Endothelial cell of umbilical vein (primary cell): ENCODE measurements around the gene RAB40C. TPM values are rescaled to one million over a fixed set of nuclear protein-coding genes. Genes with fewer than 3 reads are reported as not detected.

Experiments used
- BruUV-seq: library from RNA; stranded (reverse); fragments of 400-500 nt; replicated peaks from 2 replicates; lab custom pipeline; 2021; lab: Mats Ljungman, UMichigan
- CTCF ChIA-PET: fragments of 300-600, 350-600 bp; sonication (Branson Sonifier 250); formaldehyde crosslinking; loops from one replicate; lab custom pipeline; 2021; ENCODE audit warnings: antibody characterized with exemption, inconsistent platforms; lab: Charles Lee
- POLR2A ChIA-PET: fragments of 300-600, 350-600 bp; sonication (Branson Sonifier 250); formaldehyde crosslinking; loops from one replicate; lab custom pipeline; 2021; ENCODE audit warnings: antibody characterized with exemption, inconsistent platforms; lab: Charles Lee
- DNase-seq: peaks from one replicate; pipeline ENCODE4 v3.0.0-alpha.2; 2011; ENCODE audit warnings: low read depth, low spot score
- FAIRE-seq: peaks from 2 replicates; lab custom pipeline; 2011; peaks lifted over from hg19 to GRCh38; lab: Jason Lieb, UNC
- H2AFZ ChIP-seq: 2 replicates; pipeline ENCODE4 v1.6.0; 2012; ENCODE audit warnings: low read depth, low read length, control low read depth, inconsistent platforms
- H3K27ac ChIP-seq: 2 replicates; pipeline ENCODE4 v1.5.1; 2011; ENCODE audit warnings: low read depth, mild to moderate bottlenecking, control low read depth, low read length, moderate library complexity; ENCODE audit not compliant: insufficient read depth
- H3K27me3 ChIP-seq, 2 experiments: 2 replicates each; pipeline versions ENCODE4 v1.6.0 to v1.6.1; 2011; ENCODE audit warnings: low read length in 2 of 2, mixed read lengths in 1 of 2; ENCODE audit not compliant: control insufficient read depth in 2 of 2, insufficient read depth in 2 of 2
- H3K36me3 ChIP-seq, 2 experiments: 2 replicates in 1 of 2; 3 replicates in 1 of 2; pipeline ENCODE4 v1.5.1; 2011; ENCODE audit warnings: low read length in 2 of 2, mild to moderate bottlenecking in 1 of 2, moderate library complexity in 1 of 2; ENCODE audit not compliant: control insufficient read depth in 2 of 2, insufficient read depth in 2 of 2; ENCODE audit errors: extremely low read depth in 1 of 2
- H3K4me1 ChIP-seq: 3 replicates; pipeline ENCODE4 v1.5.1; 2011; ENCODE audit warnings: mild to moderate bottlenecking, low read length; ENCODE audit not compliant: control insufficient read depth, insufficient read depth; ENCODE audit errors: extremely low read depth
- H3K4me2 ChIP-seq: 2 replicates; pipeline ENCODE4 v1.6.1; 2011; ENCODE audit warnings: low read length, control low read depth, mixed read lengths; ENCODE audit not compliant: insufficient read depth
- H3K4me3 ChIP-seq, 3 experiments: fragments of 200-600 bp in 1 of 3; sonication (generic), shearing (Covaris generic) in 1 of 3; replicated peaks in 1 of 3; 2 replicates each; pipeline ENCODE4 v1.5.1; 2011 to 2016; ENCODE audit warnings: control low read depth in 3 of 3, low read length in 3 of 3, mild to moderate bottlenecking in 2 of 3, inconsistent platforms in 1 of 3, low read depth in 1 of 3, moderate library complexity in 1 of 3; ENCODE audit not compliant: insufficient read depth in 1 of 3
- H3K79me2 ChIP-seq: 2 replicates; pipeline ENCODE4 v1.6.0; 2012; ENCODE audit warnings: low read length, inconsistent platforms; ENCODE audit not compliant: control insufficient read depth, insufficient read depth
- H3K9ac ChIP-seq: replicated peaks from 2 replicates; pipeline ENCODE3; 2011; ENCODE audit warnings: low read length, control low read depth; ENCODE audit not compliant: insufficient read depth; ENCODE audit errors: extremely low read depth
- H3K9me1 ChIP-seq: replicated peaks from 3 replicates; pipeline ENCODE4 v1.6.0; 2011; ENCODE audit warnings: mild to moderate bottlenecking, low read length; ENCODE audit not compliant: control insufficient read depth, insufficient read depth; ENCODE audit errors: extremely low read depth
- H3K9me3 ChIP-seq: replicated peaks from 2 replicates; pipeline ENCODE4 v1.5.1; 2012; ENCODE audit warnings: low read length, inconsistent platforms; ENCODE audit not compliant: control insufficient read depth, insufficient read depth
- H4K20me1 ChIP-seq: replicated peaks from 2 replicates; pipeline ENCODE3; 2011; ENCODE audit warnings: mild to moderate bottlenecking, low read length; ENCODE audit not compliant: control insufficient read depth, insufficient read depth; ENCODE audit errors: extremely low read depth
- CTCF ChIP-seq, 2 donors: IDR thresholded peaks; 1 replicate in 1 of 2; 2 replicates in 1 of 2; pipeline ENCODE4 v1.5.1; 2011; ENCODE audit warnings: low read length in 2 of 2, mild to moderate bottlenecking in 2 of 2, moderate library complexity in 2 of 2, control low read depth in 1 of 2, inconsistent platforms in 1 of 2, low read depth in 1 of 2; ENCODE audit not compliant: insufficient read depth in 1 of 2; ENCODE audit errors: extremely low read depth in 1 of 2
- EZH2 ChIP-seq: IDR thresholded peaks from 2 replicates; pipeline ENCODE4 v1.6.1; 2012; ENCODE audit warnings: borderline replicate concordance, low read depth, mild to moderate bottlenecking, moderate library complexity, low read length, inconsistent platforms; ENCODE audit not compliant: severe bottlenecking
- FOS ChIP-seq: IDR thresholded peaks from 2 replicates; pipeline ENCODE4 v1.6.1; 2011; ENCODE audit warnings: mild to moderate bottlenecking, low read length, moderate library complexity, borderline replicate concordance; ENCODE audit not compliant: insufficient read depth
- GATA2 ChIP-seq: IDR thresholded peaks from 2 replicates; pipeline ENCODE4 v1.7.0; 2011; ENCODE audit warnings: low read depth, mild to moderate bottlenecking, moderate library complexity, mixed read lengths, low read length; ENCODE audit not compliant: insufficient read length, insufficient read depth
- JUN ChIP-seq: IDR thresholded peaks from 2 replicates; pipeline ENCODE4 v1.6.1; 2011; ENCODE audit warnings: borderline replicate concordance, low read depth; ENCODE audit not compliant: insufficient read length, insufficient read depth
- MYC ChIP-seq: IDR thresholded peaks from one replicate; pipeline ENCODE4 v1.6.1; 2011; ENCODE audit warnings: mild to moderate bottlenecking, low read depth, low read length
- POLR2A ChIP-seq: IDR thresholded peaks from 2 replicates; pipeline ENCODE4 v1.6.1; 2012; ENCODE audit warnings: low read depth, mild to moderate bottlenecking, control low read depth, low read length
- POLR2AphosphoS5 ChIP-seq: IDR thresholded peaks from 2 replicates; pipeline ENCODE4 v1.6.1; 2012; ENCODE audit warnings: low read depth, mild to moderate bottlenecking, control low read depth, low read length, moderate library complexity; ENCODE audit not compliant: insufficient read depth
- dilution Hi-C: fragments of 300-500 bp; cut with MboI; formaldehyde crosslinking; loops from one replicate; pipeline ENCODE4 v1.15.0; 2019; ENCODE audit warnings: low sequenced_read_pairs; ENCODE audit not compliant: extremely low pct_ligation_motif_present
- intact Hi-C: fragments of 100-400 bp; cut with micrococcal nuclease; formaldehyde crosslinking; loops from one replicate; pipeline ENCODE4 v1.10.0; 2022
- polyA plus RNA-seq, 4 experiments: library from polyadenylated mRNA; depleted of rRNA in 3 of 4; stranded (reverse) in 3 of 4; unstranded in 1 of 4; fragments of >200 nt; gene quantifications; 2 replicates each; pipeline versions ENCODE4 v1.2.1 to v1.2.3, GENCODE V29; 2011 to 2012; ENCODE audit warnings: missing spikeins in 1 of 4
- total RNA-seq: library from RNA; stranded (reverse); gene quantifications from 2 replicates; pipeline ENCODE4 v1.2.3, GENCODE V29; 2021
- TF ChIP-seq, protein P1 (sequence below): IDR thresholded peaks from 2 replicates; pipeline ENCODE4 v1.6.1; 2011; ENCODE audit not compliant: insufficient read depth, insufficient read length

Gene RAB40C
- total and polyA plus RNA-seq, 2 donors (not counting 3 experiments of a cell fraction or from before 2014, with no cell fraction given) = 12.4 to 18.8 TPM

- Histone ChIP-seq H3K36me3 (no peaks in the 10 kb centered on the region), H3K27me3 (no peaks in the 10 kb centered on the region), H3K9me3 (no peaks in the 10 kb centered on the region), H3K9me1 (no peaks in the 10 kb centered on the region), H3K9ac (no peak overlapping the region), H3K4me2 (no peak overlapping the region), H3K79me2 (peaks cover 1% of the 10 kb centered on the region), H4K20me1 (no peaks in the 10 kb centered on the region), H2AFZ (no peak overlapping the region), H3K27ac (no peak overlapping the region), H3K4me1 (no peaks in the 10 kb centered on the region), H3K4me3 (no peak overlapping the region)
- FAIRE-seq (no peak), DNase-seq (no peak)
- POLR2A ChIA-PET = no interaction called here
- no peak for TF ChIP-seq JUN
- no peak for TF ChIP-seq EZH2
- TF ChIP-seq CTCF (IDR thresholded peaks at IDR 0.05; ENCODE audit: extremely low read depth in 1 of 2, insufficient read depth in 1 of 2, low read depth in 1 of 2, low read length in 2 of 2) = no peak
- no peak for TF ChIP-seq POLR2AphosphoS5
- no peak for TF ChIP-seq GATA2
- TF ChIP-seq, protein P1, sequence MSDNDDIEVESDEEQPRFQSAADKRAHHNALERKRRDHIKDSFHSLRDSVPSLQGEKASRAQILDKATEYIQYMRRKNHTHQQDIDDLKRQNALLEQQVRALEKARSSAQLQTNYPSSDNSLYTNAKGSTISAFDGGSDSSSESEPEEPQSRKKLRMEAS = no peak
- no peak for TF ChIP-seq MYC
- no peak for TF ChIP-seq FOS
- no peak for TF ChIP-seq POLR2A
- no TSS peak for BruUV-seq
- CTCF ChIA-PET = interaction anchor here (1.6 kb wide), 1 partner anchor 7 kb away, joined by 8 read pairs; no protein-coding TSS in a partner anchor
- intact Hi-C loops = no loop called here
- dilution Hi-C loops = no loop called here
Measured at GRCh38 chr16:608019-608418, 18.2 kb downstream of the RAB40C start.
